Choroid plexus epithelial cell (primary cell): ENCODE measurements around the gene ALG12.

Experiments
- DNase-seq: peaks from one replicate; pipeline ENCODE4 v3.0.0-alpha.2; 2010; ENCODE audit warnings: low read depth
- H3K4me3 ChIP-seq: 2 replicates; pipeline ENCODE4 v1.5.1; 2011; ENCODE audit warnings: low read depth, mild to moderate bottlenecking, control low read depth, low read length, moderate library complexity
- CTCF ChIP-seq: conservative IDR thresholded peaks from 2 replicates; pipeline ENCODE4 v1.5.1; 2011; ENCODE audit warnings: low read depth, mild to moderate bottlenecking, control low read depth, inconsistent platforms, low read length, moderate library complexity

The ALG12 gene

GRCh38 chr22:49878206-49878605 is 40.0 kb downstream of the ALG12 start:
- DNase-seq, result no peak
- no peak for TF ChIP-seq CTCF
- no peak overlapping the region for H3K4me3 ChIP-seq

GRCh38 chr22:49877642-49878041 is 40.6 kb downstream of the ALG12 start:
- no peak overlapping the region for H3K4me3 ChIP-seq
- TF ChIP-seq CTCF, result no peak
- no peak for DNase-seq

GRCh38 chr22:49873228-49873940 is 44.9 kb downstream of the ALG12 start:
- H3K4me3 ChIP-seq, result no peak overlapping the region
- no peak for TF ChIP-seq CTCF
- DNase-seq, result no peak

GRCh38 chr22:49872347-49872746 is 45.9 kb downstream of the ALG12 start:
- TF ChIP-seq CTCF, result no peak

GRCh38 chr22:49871482-49871881 is 46.8 kb downstream of the ALG12 start:
- DNase-seq, result peak; percentile 35
- TF ChIP-seq CTCF, result no peak

More at GRCh38 chr22:49872347-49872746, 45.9 kb downstream of the ALG12 start:
- no peak for DNase-seq
- H3K4me3 ChIP-seq, result no peak overlapping the region

GRCh38 chr22:49869845-49870712 is 48.2 kb downstream of the ALG12 start:
- DNase-seq, result no peak

More at GRCh38 chr22:49871482-49871881, 46.8 kb downstream of the ALG12 start:
- H3K4me3 ChIP-seq, result no peak overlapping the region

More at GRCh38 chr22:49869845-49870712, 48.2 kb downstream of the ALG12 start:
- TF ChIP-seq CTCF, result no peak
- H3K4me3 ChIP-seq, result no peak overlapping the region
